GM12878 (cell line): ENCODE data around the gene GLOD5. TPM values are rescaled to one million over a fixed set of nuclear protein-coding genes. Genes with fewer than 3 reads are reported as not detected.

Experiments used
- ATAC-seq: fragments of 200-7000 bp; cut with Tn5 transposase; 3 replicates; pipeline ENCODE4 v1.9.1; 2020; ENCODE audit warnings: mild to moderate bottlenecking, moderate library complexity
- BruUV-seq: library from RNA; stranded (reverse); fragments of 400-500 nt; replicated peaks from 2 replicates; lab custom pipeline; 2021; lab: Mats Ljungman, UMichigan
- CTCF ChIA-PET: fragments of 300-600 bp; sonication (Branson Sonifier 250); formaldehyde crosslinking; extraction: SDS; loops from one replicate; lab custom pipeline; 2021; ENCODE audit warnings: inconsistent platforms; lab: Yijun Ruan, JAX
- POLR2A ChIA-PET: fragments of 350-600 bp; formaldehyde crosslinking; extraction: SDS; loops from one replicate; lab custom pipeline; 2021; ENCODE audit warnings: inconsistent platforms; lab: Charles Lee
- RAD21 ChIA-PET: fragments of 300-600 bp; sonication (Branson Sonifier 250); formaldehyde crosslinking; loops from one replicate; lab custom pipeline; 2023; ENCODE audit warnings: antibody characterized with exemption; ENCODE audit not compliant: unreplicated experiment; lab: Charles Lee
- SMC1A ChIA-PET: fragments of 300-600 bp; sonication (Branson Sonifier 250); formaldehyde crosslinking; loops from one replicate; lab custom pipeline; 2023; ENCODE audit not compliant: unreplicated experiment, uncharacterized antibody; lab: Charles Lee
- DNase-seq: peaks from one replicate; pipeline ENCODE4 v3.0.0-alpha.2; 2011; ENCODE audit warnings: low read depth, low spot score
- FAIRE-seq: peaks from 3 replicates; lab custom pipeline; 2011; peaks lifted over from hg19 to GRCh38; lab: Jason Lieb, UNC
- H2AFZ ChIP-seq: 2 replicates; pipeline ENCODE4 v1.6.0; 2011; ENCODE audit warnings: low read depth, low read length, control low read depth; ENCODE audit not compliant: control insufficient read depth
- H3K27ac ChIP-seq: 2 replicates; pipeline ENCODE4 v1.5.1; 2011; ENCODE audit warnings: control low read depth; ENCODE audit not compliant: control insufficient read depth, insufficient read depth
- H3K27me3 ChIP-seq, 2 experiments: replicated peaks in 1 of 2; 2 replicates each; pipeline versions ENCODE4 v1.6.0 to v1.6.1; 2011; ENCODE audit warnings: low read length in 1 of 2; ENCODE audit not compliant: control insufficient read depth in 2 of 2, insufficient read depth in 2 of 2
- H3K36me3 ChIP-seq, 2 experiments: 2 replicates each; pipeline ENCODE4 v1.5.1; 2011; ENCODE audit warnings: low read length in 1 of 2; ENCODE audit not compliant: control insufficient read depth in 2 of 2, insufficient read depth in 2 of 2
- H3K4me1 ChIP-seq: 2 replicates; pipeline ENCODE4 v1.6.1; 2011; ENCODE audit warnings: mild to moderate bottlenecking, low read length, moderate library complexity, mixed read lengths; ENCODE audit not compliant: control insufficient read depth, insufficient read depth
- H3K4me2 ChIP-seq: 2 replicates; pipeline ENCODE4 v1.6.0; 2011; ENCODE audit warnings: control low read depth; ENCODE audit not compliant: control insufficient read depth, insufficient read depth
- H3K4me3 ChIP-seq: fragments of 200-600 bp; sonication (generic); 2 replicates; pipeline ENCODE4 v1.5.1; 2016
- H3K79me2 ChIP-seq: 2 replicates; pipeline ENCODE4 v1.6.0; 2011; ENCODE audit warnings: low read length; ENCODE audit not compliant: control insufficient read depth, insufficient read depth
- H3K9ac ChIP-seq: 2 replicates; pipeline ENCODE4 v1.8.0; 2011; ENCODE audit warnings: low read length, control low read depth, mixed read lengths; ENCODE audit not compliant: control insufficient read depth, insufficient read depth
- H3K9me3 ChIP-seq: replicated peaks from 3 replicates; pipeline ENCODE4 v1.5.1; 2011; ENCODE audit warnings: mild to moderate bottlenecking, low read length; ENCODE audit not compliant: control insufficient read depth, insufficient read depth
- H4K20me1 ChIP-seq: 2 replicates; pipeline ENCODE4 v1.6.0; 2011; ENCODE audit not compliant: control insufficient read depth, insufficient read depth
- BMI1 ChIP-seq: fragments of 450-650 bp; IDR thresholded peaks from 2 replicates; pipeline ENCODE4 v1.6.1; 2016; ENCODE audit warnings: mild to moderate bottlenecking, moderate library complexity, borderline replicate concordance
- EED ChIP-seq: sonication (generic); IDR thresholded peaks from 2 replicates; pipeline ENCODE4 v1.6.1; 2016; ENCODE audit warnings: antibody characterized with exemption, low read depth
- ELK1 ChIP-seq: IDR thresholded peaks from 2 replicates; pipeline ENCODE4 v1.6.1; 2012; ENCODE audit warnings: low read depth, low read length, improper control_type of control experiment
- FOS ChIP-seq: IDR thresholded peaks from 3 replicates; pipeline ENCODE4 v1.6.1; 2011; ENCODE audit warnings: borderline replicate concordance; ENCODE audit not compliant: insufficient read length; ENCODE audit errors: extremely low read depth
- FOXK2 ChIP-seq: fragments of 450-650 bp; IDR thresholded peaks from 2 replicates; pipeline ENCODE4 v1.6.1; 2017; ENCODE audit warnings: mild to moderate bottlenecking, moderate library complexity
- KLF5 ChIP-seq: fragments of 450-650 bp; IDR thresholded peaks from 2 replicates; pipeline ENCODE4 v1.6.1; 2014; ENCODE audit warnings: mild to moderate bottlenecking; ENCODE audit not compliant: partially characterized antibody
- LARP7 ChIP-seq: fragments of 450-650 bp; IDR thresholded peaks from 2 replicates; pipeline ENCODE4 v1.6.1; 2017; ENCODE audit warnings: mild to moderate bottlenecking
- NBN ChIP-seq: fragments of 450-650 bp; IDR thresholded peaks from 2 replicates; pipeline ENCODE4 v1.6.1; 2016
- NFIC ChIP-seq: IDR thresholded peaks from 2 replicates; pipeline ENCODE4 v1.6.1; 2012; ENCODE audit warnings: low read depth, mild to moderate bottlenecking, inconsistent platforms, low read length, moderate library complexity
- RELB ChIP-seq: fragments of 450-650 bp; IDR thresholded peaks from 2 replicates; pipeline ENCODE4 v1.6.1; 2017; ENCODE audit warnings: low read depth, mild to moderate bottlenecking, moderate library complexity
- SMC3 ChIP-seq: IDR thresholded peaks from 2 replicates; pipeline ENCODE4 v1.6.1; 2011; ENCODE audit warnings: low read length, improper control_type of control experiment, borderline replicate concordance
- SUPT20H ChIP-seq: IDR thresholded peaks from 2 replicates; pipeline ENCODE4 v1.6.1; 2011; ENCODE audit warnings: low read depth, mild to moderate bottlenecking, low read length, moderate library complexity, borderline replicate concordance; ENCODE audit not compliant: control insufficient read depth
- USF2 ChIP-seq: IDR thresholded peaks from 2 replicates; pipeline ENCODE4 v1.6.1; 2011; ENCODE audit warnings: low read depth, low read length, improper control_type of control experiment, borderline replicate concordance
- ZBTB33 ChIP-seq: fragments of 450-650 bp; IDR thresholded peaks from 2 replicates; pipeline ENCODE4 v1.6.1; 2017; ENCODE audit warnings: mild to moderate bottlenecking
- ZBTB4 ChIP-seq: fragments of 450-650 bp; formaldehyde crosslinking; IDR thresholded peaks from 2 replicates; pipeline ENCODE4 v1.4.0; 2022; ENCODE audit warnings: mild to moderate bottlenecking, moderate library complexity
- ZZZ3 ChIP-seq: IDR thresholded peaks from 2 replicates; pipeline ENCODE4 v1.6.1; 2011; ENCODE audit warnings: low read depth; ENCODE audit not compliant: control insufficient read depth, insufficient read length
- WGBS: methylation state at CpG from one replicate; pipeline ENCODE4 v1.1.6; 2016; ENCODE audit warnings: low lambda C conversion rate; ENCODE audit not compliant: insufficient replicate concordance, insufficient coverage; ENCODE audit errors: missing lambda C conversion rate; 5-methylcytosine and 5-hydroxymethylcytosine counted together
- in situ Hi-C: fragments of 300-500 bp; cut with MboI; formaldehyde crosslinking; loops from 9 replicates; pipeline ENCODE4 v1.14.3; 2018; ENCODE audit warnings: mixed read lengths
- intact Hi-C: fragments of 100-400 bp; cut with micrococcal nuclease; formaldehyde crosslinking; loops from one replicate; pipeline ENCODE4 v1.14.2; 2022; ENCODE audit not compliant: unreplicated experiment
- polyA plus RNA-seq, 11 experiments: library from polyadenylated mRNA; depleted of rRNA in 4 of 11; unstranded in 6 of 11; stranded (reverse) in 5 of 11; fragments of >200 nt; fragmentation: Nextera tagmentation in 4 of 11; fragmentation: Illumina TruSeq in 1 of 11; extraction: Ambion mirVana in 4 of 11; extraction: Trizol in 1 of 11; gene quantifications; 1 replicate in 1 of 11; 2 replicates in 10 of 11; pipeline versions ENCODE4 v1.2.1 to v1.2.3, GENCODE V29; 2011 to 2016; ENCODE audit warnings: inconsistent platforms in 2 of 11, missing spikeins in 2 of 11, low read depth in 1 of 11
- total RNA-seq, 4 experiments: library from RNA; depleted of rRNA in 3 of 4; stranded (reverse); fragments of >200 nt in 3 of 4; fragmentation: Illumina TruSeq in 1 of 4; extraction: Trizol in 1 of 4; gene quantifications; 2 replicates each; pipeline versions ENCODE4 v1.2.1 to v1.2.3, GENCODE V29; 2013 to 2021

GLOD5 gene
- total and polyA plus RNA-seq, 10 of the 15 experiments (the other 5 are each of a cell fraction or from before 2014, with no cell fraction given): not detected

- no peak overlapping the region for H3K9ac ChIP-seq
- H3K4me2 ChIP-seq: no peak overlapping the region
- H3K4me3 ChIP-seq: no peak overlapping the region
- no peak for ATAC-seq
- in situ Hi-C loops: no loop called here
- TF ChIP-seq NFIC (no peak), KLF5 (no peak), ELK1 (no peak), ZBTB4 (CRISPR knock-in tag) (no peak), ZBTB33 (no peak), USF2 (no peak), FOS (no peak), BMI1 (no peak), ZZZ3 (no peak), NBN (no peak), RELB (no peak), SMC3 (no peak), LARP7 (no peak), SUPT20H (no peak), FOXK2 (no peak), EED (no peak)
- TF ChIP-seq, all 136 proteins: peak for 0
- BruUV-seq: no TSS peak
- H3K4me1 ChIP-seq: no peaks in the 10 kb centered on the region
- no peak for DNase-seq
- no peaks in the 10 kb centered on the region for H3K79me2 ChIP-seq
- no peaks in the 10 kb centered on the region for H3K27me3 ChIP-seq
- ChIA-PET POLR2A (no interaction called here), RAD21 (no interaction called here), CTCF (no interaction called here), SMC1A (no interaction called here)
- H3K27ac ChIP-seq: no peak overlapping the region
- H2AFZ ChIP-seq: no peak overlapping the region
- H4K20me1 ChIP-seq: no peaks in the 10 kb centered on the region
- no peak for FAIRE-seq
- H3K36me3 ChIP-seq: no peaks in the 10 kb centered on the region
- intact Hi-C loops: no loop called here
- no peaks in the 10 kb centered on the region for H3K9me3 ChIP-seq
- 65% methylated on average over 6 of the region's 6 CpGs for WGBS
Measured at GRCh38 chrX:48781705-48782104, 20.2 kb downstream of the GLOD5 start.
